K562 (cell line): ENCODE data around the gene SLC2A9. TPM values are rescaled to one million over a fixed set of nuclear protein-coding genes. Genes with fewer than 3 reads are reported as not detected.
A peak's percentile ranks its signal among the peaks of the same experiment; 100 is the strongest.

Experiments used
- CHCHD3 ChIP-seq: fragments of 250-450 bp; sonication (Bioruptor Pico); IDR thresholded peaks from 2 replicates; pipeline ENCODE4 v2.1.2; 2022; ENCODE audit warnings: mild to moderate bottlenecking
- FOXM1 ChIP-seq, 2 experiments: fragments of 450-650 bp in 1 of 2; sonication (generic) in 1 of 2; formaldehyde crosslinking in 1 of 2; IDR thresholded peaks; 2 replicates each; pipeline versions ENCODE4 v1.6.1 to v1.9.0; 2017 to 2022; ENCODE audit warnings: low read depth in 2 of 2, mild to moderate bottlenecking in 2 of 2, missing genetic modification reagents in 1 of 2, moderate library complexity in 1 of 2
- NUFIP1 ChIP-seq: fragments of 450-650 bp; IDR thresholded peaks from 2 replicates; pipeline ENCODE4 v1.6.1; 2018; ENCODE audit not compliant: partially characterized antibody
- PHB2 ChIP-seq: fragments of 450-650 bp; IDR thresholded peaks from 2 replicates; pipeline ENCODE4 v1.6.1; 2017; ENCODE audit warnings: low read depth
- SMARCE1 ChIP-seq: fragments of 450-650 bp; IDR thresholded peaks from 2 replicates; pipeline ENCODE4 v1.7.1; 2016; ENCODE audit warnings: mild to moderate bottlenecking
- ZNF121 ChIP-seq: sonication (generic); formaldehyde crosslinking; conservative IDR thresholded peaks from 2 replicates; pipeline ENCODE4 v1.8.0; 2022; ENCODE audit warnings: missing genetic modification reagents
- polyA plus RNA-seq, 8 experiments: library from polyadenylated mRNA; depleted of rRNA in 4 of 8; stranded (reverse) in 5 of 8; unstranded in 3 of 8; fragments of >200 nt; fragmentation: Nextera tagmentation in 2 of 8; fragmentation: Illumina TruSeq in 1 of 8; extraction: Ambion mirVana in 2 of 8; extraction: Trizol in 1 of 8; gene quantifications; 2 replicates each; pipeline versions ENCODE4 v1.2.1 to v1.2.3, GENCODE V29; 2011 to 2014; ENCODE audit warnings: inconsistent platforms in 1 of 8, missing spikeins in 1 of 8
- total RNA-seq, 7 experiments: library from RNA; depleted of rRNA in 6 of 7; stranded (reverse); fragments of >200 nt in 6 of 7; fragmentation: Illumina TruSeq in 2 of 7; extraction: Trizol in 2 of 7; gene quantifications; 2 replicates each; pipeline versions ENCODE4 v1.2.1 to v1.2.3, GENCODE V29; 2011 to 2021; ENCODE audit warnings: low replicate concordance in 1 of 7
- TF ChIP-seq, protein P1 (sequence below), 2 experiments: fragments of 450-650 bp; IDR thresholded peaks; 2 replicates each; pipeline ENCODE4 v1.6.1; 2016; ENCODE audit warnings: mild to moderate bottlenecking in 2 of 2, borderline replicate concordance in 1 of 2, low read depth in 1 of 2, moderate library complexity in 1 of 2
- TF ChIP-seq, protein P2 (sequence below), 2 experiments: fragments of 150-350 bp in 1 of 2; IDR thresholded peaks; 2 replicates each; pipeline ENCODE4 v1.6.1; 2012 to 2016; ENCODE audit warnings: low read depth in 2 of 2, low read length in 2 of 2, mild to moderate bottlenecking in 1 of 2, moderate library complexity in 1 of 2
- TF ChIP-seq, protein P3 (sequence below): fragments of 450-650 bp; formaldehyde crosslinking; IDR thresholded peaks from 2 replicates; pipeline ENCODE4 v1.4.0; 2022; ENCODE audit warnings: mild to moderate bottlenecking, moderate library complexity
- TF ChIP-seq, protein P4 (sequence below), 2 experiments: fragments of 200-800 bp in 1 of 2; sonication (Bioruptor generic) in 1 of 2; sonication (generic) in 1 of 2; formaldehyde crosslinking in 1 of 2; IDR thresholded peaks in 1 of 2; conservative IDR thresholded peaks in 1 of 2; 2 replicates each; pipeline versions ENCODE4 v1.5.0 to v1.6.1; 2016 to 2020; ENCODE audit warnings: missing compliant biosample characterization in 1 of 2, missing genetic modification characterization in 1 of 2, missing genetic modification reagents in 1 of 2

SLC2A9 gene
- total and polyA plus RNA-seq, 9 of the 15 experiments (the other 6 are each of a cell fraction or from before 2014, with no cell fraction given): 0.15 to 1.9 (median 0.76) TPM

DNA sequence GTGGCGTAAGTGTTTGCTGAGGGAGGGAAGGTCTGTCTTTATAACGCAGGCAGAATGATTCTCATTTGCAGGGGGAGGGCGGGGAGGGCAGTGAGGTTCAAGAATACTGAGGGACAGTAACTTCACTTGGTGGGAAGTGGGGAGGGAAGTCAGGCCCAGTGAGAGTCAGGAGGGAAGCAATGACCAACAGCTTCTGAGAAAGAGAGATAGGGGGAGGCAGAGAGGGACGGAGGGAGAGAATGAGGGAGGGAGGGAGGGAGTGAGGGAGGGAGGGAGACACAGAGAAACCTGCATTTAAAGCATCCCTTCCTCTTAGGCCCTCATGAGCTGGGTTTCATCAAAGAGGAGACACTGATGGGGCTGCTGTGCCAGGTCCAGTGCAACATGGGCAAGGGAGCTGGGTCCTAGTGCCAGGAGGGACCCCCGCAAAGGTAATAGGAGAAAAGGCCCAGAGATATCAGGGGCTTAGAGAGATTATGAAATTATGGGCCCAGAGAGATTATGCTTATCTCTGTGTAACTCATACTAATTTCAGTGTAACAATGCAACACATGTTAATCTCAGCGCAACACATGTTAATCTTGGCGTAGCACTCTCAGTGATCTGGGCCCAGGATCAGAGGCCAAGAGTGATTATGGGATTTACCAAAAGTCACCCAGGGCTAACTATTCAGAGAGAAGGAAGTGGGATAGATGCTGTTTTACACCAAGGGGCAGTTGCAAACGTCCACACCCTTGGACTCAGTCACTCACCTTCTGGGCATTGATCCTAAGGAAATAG, 127.8 kb downstream of the SLC2A9 start (continued):
- TF ChIP-seq, protein P1, sequence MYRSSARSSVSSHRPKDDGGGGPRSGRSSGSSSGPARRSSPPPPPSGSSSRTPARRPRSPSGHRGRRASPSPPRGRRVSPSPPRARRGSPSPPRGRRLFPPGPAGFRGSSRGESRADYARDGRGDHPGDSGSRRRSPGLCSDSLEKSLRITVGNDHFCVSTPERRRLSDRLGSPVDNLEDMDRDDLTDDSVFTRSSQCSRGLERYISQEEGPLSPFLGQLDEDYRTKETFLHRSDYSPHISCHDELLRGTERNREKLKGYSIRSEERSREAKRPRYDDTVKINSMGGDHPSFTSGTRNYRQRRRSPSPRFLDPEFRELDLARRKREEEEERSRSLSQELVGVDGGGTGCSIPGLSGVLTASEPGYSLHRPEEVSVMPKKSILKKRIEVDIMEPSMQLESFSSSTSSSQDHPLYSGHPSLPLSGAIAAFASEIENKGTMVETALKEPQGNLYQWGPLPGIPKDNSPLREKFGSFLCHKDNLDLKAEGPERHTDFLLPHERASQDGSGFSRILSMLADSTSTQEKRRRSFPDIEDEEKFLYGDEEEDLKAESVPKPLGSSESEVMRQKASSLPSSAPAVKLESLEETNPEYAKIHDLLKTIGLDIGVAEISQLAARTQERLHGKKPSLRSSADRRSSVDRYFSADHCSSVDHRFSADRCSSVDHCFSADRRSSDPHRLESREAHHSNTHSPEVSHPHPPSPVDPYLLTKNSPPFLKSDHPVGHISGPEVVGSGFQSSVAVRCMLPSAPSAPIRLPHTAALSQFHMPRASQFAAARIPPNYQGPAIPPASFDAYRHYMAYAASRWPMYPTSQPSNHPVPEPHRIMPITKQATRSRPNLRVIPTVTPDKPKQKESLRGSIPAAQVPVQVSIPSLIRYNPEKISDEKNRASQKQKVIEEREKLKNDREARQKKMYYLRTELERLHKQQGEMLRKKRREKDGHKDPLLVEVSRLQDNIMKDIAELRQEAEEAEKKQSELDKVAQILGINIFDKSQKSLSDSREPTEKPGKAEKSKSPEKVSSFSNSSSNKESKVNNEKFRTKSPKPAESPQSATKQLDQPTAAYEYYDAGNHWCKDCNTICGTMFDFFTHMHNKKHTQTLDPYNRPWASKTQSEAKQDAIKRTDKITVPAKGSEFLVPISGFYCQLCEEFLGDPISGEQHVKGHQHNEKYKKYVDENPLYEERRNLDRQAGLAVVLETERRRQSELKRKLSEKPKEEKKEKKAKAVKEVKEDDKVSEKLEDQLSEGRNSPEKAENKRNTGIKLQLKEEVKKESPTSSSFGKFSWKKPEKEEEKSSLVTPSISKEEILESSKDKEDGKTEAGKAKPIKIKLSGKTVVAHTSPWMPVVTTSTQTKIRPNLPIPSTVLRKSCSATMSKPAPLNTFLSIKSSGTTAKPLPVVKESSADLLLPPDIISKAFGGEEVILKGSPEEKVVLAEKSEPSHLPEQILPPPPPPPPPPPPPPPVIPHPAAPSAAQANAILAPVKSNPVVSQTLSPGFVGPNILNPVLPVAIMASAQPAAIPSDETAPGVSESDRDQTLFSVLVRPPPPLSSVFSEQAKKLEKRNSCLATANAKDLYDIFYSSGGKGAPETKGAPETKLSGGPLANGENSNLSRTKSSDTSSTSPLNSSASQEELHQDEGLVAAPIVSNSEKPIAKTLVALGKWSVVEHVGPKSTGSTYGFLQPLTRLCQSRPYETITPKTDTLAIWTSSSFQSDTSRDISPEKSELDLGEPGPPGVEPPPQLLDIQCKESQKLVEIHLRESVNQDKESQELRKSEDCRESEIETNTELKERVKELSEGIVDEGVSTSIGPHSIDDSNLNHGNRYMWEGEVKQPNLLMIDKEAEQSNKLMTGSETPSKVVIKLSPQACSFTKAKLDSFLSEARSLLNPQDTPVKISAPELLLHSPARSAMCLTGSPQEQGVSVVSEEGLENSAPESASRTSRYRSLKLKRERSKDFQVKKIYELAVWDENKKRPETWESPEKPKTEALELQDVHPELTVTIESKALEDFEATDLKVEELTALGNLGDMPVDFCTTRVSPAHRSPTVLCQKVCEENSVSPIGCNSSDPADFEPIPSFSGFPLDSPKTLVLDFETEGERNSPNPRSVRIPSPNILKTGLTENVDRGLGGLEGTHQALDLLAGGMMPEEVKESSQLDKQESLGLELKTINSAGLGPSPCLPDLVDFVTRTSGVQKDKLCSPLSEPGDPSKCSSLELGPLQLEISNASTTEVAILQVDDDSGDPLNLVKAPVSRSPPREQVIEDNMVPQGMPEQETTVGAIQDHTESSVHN (IDR thresholded peaks at IDR 0.05; ENCODE audit: borderline replicate concordance in 1 of 2, low read depth in 1 of 2): no peak
- TF ChIP-seq, protein P2, sequence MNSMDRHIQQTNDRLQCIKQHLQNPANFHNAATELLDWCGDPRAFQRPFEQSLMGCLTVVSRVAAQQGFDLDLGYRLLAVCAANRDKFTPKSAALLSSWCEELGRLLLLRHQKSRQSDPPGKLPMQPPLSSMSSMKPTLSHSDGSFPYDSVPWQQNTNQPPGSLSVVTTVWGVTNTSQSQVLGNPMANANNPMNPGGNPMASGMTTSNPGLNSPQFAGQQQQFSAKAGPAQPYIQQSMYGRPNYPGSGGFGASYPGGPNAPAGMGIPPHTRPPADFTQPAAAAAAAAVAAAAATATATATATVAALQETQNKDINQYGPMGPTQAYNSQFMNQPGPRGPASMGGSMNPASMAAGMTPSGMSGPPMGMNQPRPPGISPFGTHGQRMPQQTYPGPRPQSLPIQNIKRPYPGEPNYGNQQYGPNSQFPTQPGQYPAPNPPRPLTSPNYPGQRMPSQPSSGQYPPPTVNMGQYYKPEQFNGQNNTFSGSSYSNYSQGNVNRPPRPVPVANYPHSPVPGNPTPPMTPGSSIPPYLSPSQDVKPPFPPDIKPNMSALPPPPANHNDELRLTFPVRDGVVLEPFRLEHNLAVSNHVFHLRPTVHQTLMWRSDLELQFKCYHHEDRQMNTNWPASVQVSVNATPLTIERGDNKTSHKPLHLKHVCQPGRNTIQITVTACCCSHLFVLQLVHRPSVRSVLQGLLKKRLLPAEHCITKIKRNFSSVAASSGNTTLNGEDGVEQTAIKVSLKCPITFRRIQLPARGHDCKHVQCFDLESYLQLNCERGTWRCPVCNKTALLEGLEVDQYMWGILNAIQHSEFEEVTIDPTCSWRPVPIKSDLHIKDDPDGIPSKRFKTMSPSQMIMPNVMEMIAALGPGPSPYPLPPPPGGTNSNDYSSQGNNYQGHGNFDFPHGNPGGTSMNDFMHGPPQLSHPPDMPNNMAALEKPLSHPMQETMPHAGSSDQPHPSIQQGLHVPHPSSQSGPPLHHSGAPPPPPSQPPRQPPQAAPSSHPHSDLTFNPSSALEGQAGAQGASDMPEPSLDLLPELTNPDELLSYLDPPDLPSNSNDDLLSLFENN (IDR thresholded peaks at IDR 0.05; ENCODE audit: low read depth in 2 of 2, low read length in 2 of 2): 0 out of 4 replicates have a peak, but pooled peaks of 1 of the 2 experiments have one; percentile 30
- TF ChIP-seq CHCHD3 (CRISPR knock-in tag): no peak
- TF ChIP-seq, protein P3, sequence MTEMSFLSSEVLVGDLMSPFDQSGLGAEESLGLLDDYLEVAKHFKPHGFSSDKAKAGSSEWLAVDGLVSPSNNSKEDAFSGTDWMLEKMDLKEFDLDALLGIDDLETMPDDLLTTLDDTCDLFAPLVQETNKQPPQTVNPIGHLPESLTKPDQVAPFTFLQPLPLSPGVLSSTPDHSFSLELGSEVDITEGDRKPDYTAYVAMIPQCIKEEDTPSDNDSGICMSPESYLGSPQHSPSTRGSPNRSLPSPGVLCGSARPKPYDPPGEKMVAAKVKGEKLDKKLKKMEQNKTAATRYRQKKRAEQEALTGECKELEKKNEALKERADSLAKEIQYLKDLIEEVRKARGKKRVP (CRISPR knock-in tag): 0 out of 2 replicates have a peak, but pooled peaks have one; percentile 27
- peak; percentile 33; the same call in 1 of the 2 replicates for TF ChIP-seq PHB2
- peak; percentile 73 for TF ChIP-seq FOXM1 (IDR thresholded peaks at IDR 0.05; ENCODE audit: low read depth)
- no peak for TF ChIP-seq FOXM1 (CRISPR knock-in tag; IDR thresholded peaks at IDR 0.05; ENCODE audit: low read depth)
- TF ChIP-seq, protein P4, sequence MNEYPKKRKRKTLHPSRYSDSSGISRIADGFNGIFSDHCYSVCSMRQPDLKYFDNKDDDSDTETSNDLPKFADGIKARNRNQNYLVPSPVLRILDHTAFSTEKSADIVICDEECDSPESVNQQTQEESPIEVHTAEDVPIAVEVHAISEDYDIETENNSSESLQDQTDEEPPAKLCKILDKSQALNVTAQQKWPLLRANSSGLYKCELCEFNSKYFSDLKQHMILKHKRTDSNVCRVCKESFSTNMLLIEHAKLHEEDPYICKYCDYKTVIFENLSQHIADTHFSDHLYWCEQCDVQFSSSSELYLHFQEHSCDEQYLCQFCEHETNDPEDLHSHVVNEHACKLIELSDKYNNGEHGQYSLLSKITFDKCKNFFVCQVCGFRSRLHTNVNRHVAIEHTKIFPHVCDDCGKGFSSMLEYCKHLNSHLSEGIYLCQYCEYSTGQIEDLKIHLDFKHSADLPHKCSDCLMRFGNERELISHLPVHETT (CRISPR knock-in tag; conservative IDR thresholded peaks at IDR 0.05 in 1 of 2, IDR thresholded peaks at IDR 0.05 in 1 of 2): 0 out of 4 replicates have a peak, but pooled peaks of 1 of the 2 experiments have one; percentile 25
- TF ChIP-seq NUFIP1: no peak
- no peak for TF ChIP-seq ZNF121 (CRISPR knock-in tag)
- peak; percentile 53; the same call in 1 of the 2 replicates for TF ChIP-seq SMARCE1
